ENCODE data around the gene ITIH3. TPM values are rescaled to one million over a fixed set of nuclear protein-coding genes. Genes with fewer than 3 reads are reported as not detected.

The ITIH3 gene
- polyA plus RNA-seq, 1 of the 3 experiments (the other 2 are of a cell fraction) = 4.3 TPM

DNA sequence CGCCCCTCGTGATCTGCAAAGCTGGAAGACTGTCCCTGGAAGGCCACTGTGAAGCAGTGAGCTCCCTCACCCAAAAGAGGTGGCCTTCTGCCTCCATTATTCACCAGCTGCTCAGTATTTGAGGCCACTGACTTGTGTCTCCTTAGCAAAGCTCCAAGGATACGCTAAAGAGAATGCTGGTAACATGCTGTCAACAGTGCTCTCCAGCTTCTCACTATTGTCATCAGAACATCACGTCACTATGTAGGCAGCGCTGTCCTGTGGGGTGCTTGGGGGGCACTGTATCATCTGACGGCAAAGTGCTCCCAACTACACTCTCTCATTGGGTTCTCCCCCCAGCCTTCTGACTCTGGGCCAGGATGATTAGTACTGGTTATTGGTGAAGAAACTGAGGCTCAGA lies 21.6 kb downstream of the ITIH3 start (continued):
- TF ChIP-seq, protein P1, sequence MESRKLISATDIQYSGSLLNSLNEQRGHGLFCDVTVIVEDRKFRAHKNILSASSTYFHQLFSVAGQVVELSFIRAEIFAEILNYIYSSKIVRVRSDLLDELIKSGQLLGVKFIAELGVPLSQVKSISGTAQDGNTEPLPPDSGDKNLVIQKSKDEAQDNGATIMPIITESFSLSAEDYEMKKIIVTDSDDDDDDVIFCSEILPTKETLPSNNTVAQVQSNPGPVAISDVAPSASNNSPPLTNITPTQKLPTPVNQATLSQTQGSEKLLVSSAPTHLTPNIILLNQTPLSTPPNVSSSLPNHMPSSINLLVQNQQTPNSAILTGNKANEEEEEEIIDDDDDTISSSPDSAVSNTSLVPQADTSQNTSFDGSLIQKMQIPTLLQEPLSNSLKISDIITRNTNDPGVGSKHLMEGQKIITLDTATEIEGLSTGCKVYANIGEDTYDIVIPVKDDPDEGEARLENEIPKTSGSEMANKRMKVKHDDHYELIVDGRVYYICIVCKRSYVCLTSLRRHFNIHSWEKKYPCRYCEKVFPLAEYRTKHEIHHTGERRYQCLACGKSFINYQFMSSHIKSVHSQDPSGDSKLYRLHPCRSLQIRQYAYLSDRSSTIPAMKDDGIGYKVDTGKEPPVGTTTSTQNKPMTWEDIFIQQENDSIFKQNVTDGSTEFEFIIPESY (IDR thresholded peaks at IDR 0.05; ENCODE audit: borderline replicate concordance, low read depth) = no peak
- TF ChIP-seq GABPA (IDR thresholded peaks at IDR 0.05; ENCODE audit: low read depth) (no peak), EP300 (IDR thresholded peaks at IDR 0.05; ENCODE audit: borderline replicate concordance in 1 of 2, low read depth in 1 of 2, low read length in 1 of 2) (no peak), ELF1 (IDR thresholded peaks at IDR 0.05) (no peak), SMC3 (IDR thresholded peaks at IDR 0.05; ENCODE audit: low read depth, low read length) (no peak), YY1 (IDR thresholded peaks at IDR 0.05; ENCODE audit: low read depth) (no peak), EZH2phosphoT487 (IDR thresholded peaks at IDR 0.05; ENCODE audit: borderline replicate concordance, low read depth) (no peak), SIN3A (IDR thresholded peaks at IDR 0.05; ENCODE audit: borderline replicate concordance, low read depth, low read length) (no peak), TEAD4 (IDR thresholded peaks at IDR 0.05; ENCODE audit: borderline replicate concordance, insufficient read depth) (no peak), FOXM1 (IDR thresholded peaks at IDR 0.05; ENCODE audit: low read depth) (no peak)

DNA sequence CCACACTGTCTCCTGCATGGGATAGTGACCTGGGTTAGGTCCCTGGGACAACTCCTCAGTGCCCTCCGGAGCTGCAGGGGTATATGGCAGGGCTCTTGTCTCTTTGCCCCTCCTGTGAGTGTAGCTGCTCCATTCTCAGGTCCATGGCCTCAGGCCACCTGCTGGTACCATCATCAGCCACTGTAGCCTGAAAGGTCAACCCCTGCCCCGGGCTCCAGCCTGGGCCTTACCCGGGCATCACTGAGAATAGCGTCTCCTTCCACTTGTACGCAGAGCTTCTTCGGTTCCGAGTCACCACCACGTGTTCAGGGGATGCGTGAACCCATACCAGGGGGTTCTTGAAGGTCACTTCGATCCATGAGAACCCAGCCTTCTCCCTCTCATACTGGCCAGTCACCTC lies 22.1 kb downstream of the ITIH3 start:
- Histone ChIP-seq H3K4me2 (no peak overlapping the region), H3K36me3 (replicated peaks in 1 of 2; ENCODE audit: control insufficient read depth in 1 of 2, insufficient read depth in 2 of 2, low read length in 1 of 2) (no peaks in the 10 kb centered on the region), H3K4me3 (ENCODE audit: low read depth in 2 of 2, low read length in 1 of 2) (no peak overlapping the region), H3K27me3 (ENCODE audit: insufficient read depth) (no peaks in the 10 kb centered on the region), H3K9me3 (no peaks in the 10 kb centered on the region), H3K4me1 (ENCODE audit: control insufficient read depth in 1 of 2, insufficient read depth in 2 of 2, low read depth in 1 of 2, low read length in 1 of 2) (no peaks in the 10 kb centered on the region; a peak in 1 of 4 replicates), H3K27ac (ENCODE audit: low read depth in 2 of 2, low read length in 1 of 2) (no peak overlapping the region), H3K79me2 (ENCODE audit: insufficient read depth) (no peaks in the 10 kb centered on the region), H4K20me1 (ENCODE audit: insufficient read depth) (no peaks in the 10 kb centered on the region), H3F3A (replicated peaks; ENCODE audit: insufficient read depth) (no peaks in the 10 kb centered on the region), H3K9ac (no peak overlapping the region), H2AFZ (ENCODE audit: low read depth) (no peak overlapping the region), H3K9me2 (no peaks in the 10 kb centered on the region)
- no peak for TF ChIP-seq SMC3 (IDR thresholded peaks at IDR 0.05; ENCODE audit: low read depth, low read length)
- TF ChIP-seq MXI1 (IDR thresholded peaks at IDR 0.05; ENCODE audit: low read depth, low read length) = no peak
- no peak for TF ChIP-seq ELF1 (IDR thresholded peaks at IDR 0.05)
- TF ChIP-seq TAF1 (IDR thresholded peaks at IDR 0.05; ENCODE audit: borderline replicate concordance, low read depth, low read length) = no peak
- TF ChIP-seq EZH2phosphoT487 (IDR thresholded peaks at IDR 0.05; ENCODE audit: borderline replicate concordance, low read depth) = no peak
- TF ChIP-seq GABPA (IDR thresholded peaks at IDR 0.05; ENCODE audit: low read depth) = no peak
- no peak for TF ChIP-seq SIN3A (IDR thresholded peaks at IDR 0.05; ENCODE audit: borderline replicate concordance, low read depth, low read length)
- TF ChIP-seq NRF1 (IDR thresholded peaks at IDR 0.05; ENCODE audit: low read depth, low read length) = no peak
- TF ChIP-seq RFX5 (IDR thresholded peaks at IDR 0.05; ENCODE audit: low read length) = no peak
- TF ChIP-seq, protein P2, sequence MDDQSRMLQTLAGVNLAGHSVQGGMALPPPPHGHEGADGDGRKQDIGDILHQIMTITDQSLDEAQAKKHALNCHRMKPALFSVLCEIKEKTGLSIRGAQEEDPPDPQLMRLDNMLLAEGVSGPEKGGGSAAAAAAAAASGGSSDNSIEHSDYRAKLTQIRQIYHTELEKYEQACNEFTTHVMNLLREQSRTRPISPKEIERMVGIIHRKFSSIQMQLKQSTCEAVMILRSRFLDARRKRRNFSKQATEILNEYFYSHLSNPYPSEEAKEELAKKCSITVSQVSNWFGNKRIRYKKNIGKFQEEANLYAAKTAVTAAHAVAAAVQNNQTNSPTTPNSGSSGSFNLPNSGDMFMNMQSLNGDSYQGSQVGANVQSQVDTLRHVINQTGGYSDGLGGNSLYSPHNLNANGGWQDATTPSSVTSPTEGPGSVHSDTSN (IDR thresholded peaks at IDR 0.05) = no peak
- TF ChIP-seq, protein P3, sequence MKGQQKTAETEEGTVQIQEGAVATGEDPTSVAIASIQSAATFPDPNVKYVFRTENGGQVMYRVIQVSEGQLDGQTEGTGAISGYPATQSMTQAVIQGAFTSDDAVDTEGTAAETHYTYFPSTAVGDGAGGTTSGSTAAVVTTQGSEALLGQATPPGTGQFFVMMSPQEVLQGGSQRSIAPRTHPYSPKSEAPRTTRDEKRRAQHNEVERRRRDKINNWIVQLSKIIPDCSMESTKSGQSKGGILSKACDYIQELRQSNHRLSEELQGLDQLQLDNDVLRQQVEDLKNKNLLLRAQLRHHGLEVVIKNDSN (IDR thresholded peaks at IDR 0.05; ENCODE audit: borderline replicate concordance, low read depth) = no peak
- TF ChIP-seq, protein P1 (IDR thresholded peaks at IDR 0.05; ENCODE audit: borderline replicate concordance, low read depth) = no peak
- TF ChIP-seq FOSL2 (IDR thresholded peaks at IDR 0.05; ENCODE audit: borderline replicate concordance, low read depth) = no peak
- no peak for TF ChIP-seq YY1 (IDR thresholded peaks at IDR 0.05; ENCODE audit: low read depth)
- ChIA-PET POLR2A (no interaction called here), CTCF (interaction anchor here (1.8 kb wide), 1 partner anchor 29 kb away, joined by 5 read pairs; no protein-coding TSS in a partner anchor)
- WGBS (ENCODE audit: low lambda C conversion rate) = 84% methylated on average over 7 of the region's 10 CpGs
- no peak for DNase-seq
